Endothelial cell of umbilical vein (primary cell): Measurements from ENCODE around the gene TAF9. TPM values are rescaled to one million over a fixed set of nuclear protein-coding genes. Genes with fewer than 3 reads are reported as not detected.

Source experiments
- BruUV-seq: library from RNA; stranded (reverse); fragments of 400-500 nt; replicated peaks from 2 replicates; lab custom pipeline; 2021; lab: Mats Ljungman, UMichigan
- CTCF ChIA-PET: fragments of 300-600, 350-600 bp; sonication (Branson Sonifier 250); formaldehyde crosslinking; loops from one replicate; lab custom pipeline; 2021; ENCODE audit warnings: antibody characterized with exemption, inconsistent platforms; lab: Charles Lee
- POLR2A ChIA-PET: fragments of 300-600, 350-600 bp; sonication (Branson Sonifier 250); formaldehyde crosslinking; loops from one replicate; lab custom pipeline; 2021; ENCODE audit warnings: antibody characterized with exemption, inconsistent platforms; lab: Charles Lee
- DNase-seq: peaks from one replicate; pipeline ENCODE4 v3.0.0-alpha.2; 2011; ENCODE audit warnings: low read depth, low spot score
- FAIRE-seq: peaks from 2 replicates; lab custom pipeline; 2011; peaks lifted over from hg19 to GRCh38; lab: Jason Lieb, UNC
- H2AFZ ChIP-seq: 2 replicates; pipeline ENCODE4 v1.6.0; 2012; ENCODE audit warnings: low read depth, low read length, control low read depth, inconsistent platforms
- H3K27ac ChIP-seq: 2 replicates; pipeline ENCODE4 v1.5.1; 2011; ENCODE audit warnings: low read depth, mild to moderate bottlenecking, control low read depth, low read length, moderate library complexity; ENCODE audit not compliant: insufficient read depth
- H3K27me3 ChIP-seq, 2 experiments: 2 replicates each; pipeline versions ENCODE4 v1.6.0 to v1.6.1; 2011; ENCODE audit warnings: low read length in 2 of 2, mixed read lengths in 1 of 2; ENCODE audit not compliant: control insufficient read depth in 2 of 2, insufficient read depth in 2 of 2
- H3K36me3 ChIP-seq, 2 experiments: 2 replicates in 1 of 2; 3 replicates in 1 of 2; pipeline ENCODE4 v1.5.1; 2011; ENCODE audit warnings: low read length in 2 of 2, mild to moderate bottlenecking in 1 of 2, moderate library complexity in 1 of 2; ENCODE audit not compliant: control insufficient read depth in 2 of 2, insufficient read depth in 2 of 2; ENCODE audit errors: extremely low read depth in 1 of 2
- H3K4me1 ChIP-seq: 3 replicates; pipeline ENCODE4 v1.5.1; 2011; ENCODE audit warnings: mild to moderate bottlenecking, low read length; ENCODE audit not compliant: control insufficient read depth, insufficient read depth; ENCODE audit errors: extremely low read depth
- H3K4me2 ChIP-seq: 2 replicates; pipeline ENCODE4 v1.6.1; 2011; ENCODE audit warnings: low read length, control low read depth, mixed read lengths; ENCODE audit not compliant: insufficient read depth
- H3K4me3 ChIP-seq, 3 experiments: fragments of 200-600 bp in 1 of 3; sonication (generic), shearing (Covaris generic) in 1 of 3; replicated peaks in 1 of 3; 2 replicates each; pipeline ENCODE4 v1.5.1; 2011 to 2016; ENCODE audit warnings: control low read depth in 3 of 3, low read length in 3 of 3, mild to moderate bottlenecking in 2 of 3, inconsistent platforms in 1 of 3, low read depth in 1 of 3, moderate library complexity in 1 of 3; ENCODE audit not compliant: insufficient read depth in 1 of 3
- H3K79me2 ChIP-seq: 2 replicates; pipeline ENCODE4 v1.6.0; 2012; ENCODE audit warnings: low read length, inconsistent platforms; ENCODE audit not compliant: control insufficient read depth, insufficient read depth
- H3K9ac ChIP-seq: replicated peaks from 2 replicates; pipeline ENCODE3; 2011; ENCODE audit warnings: low read length, control low read depth; ENCODE audit not compliant: insufficient read depth; ENCODE audit errors: extremely low read depth
- H3K9me1 ChIP-seq: replicated peaks from 3 replicates; pipeline ENCODE4 v1.6.0; 2011; ENCODE audit warnings: mild to moderate bottlenecking, low read length; ENCODE audit not compliant: control insufficient read depth, insufficient read depth; ENCODE audit errors: extremely low read depth
- H3K9me3 ChIP-seq: replicated peaks from 2 replicates; pipeline ENCODE4 v1.5.1; 2012; ENCODE audit warnings: low read length, inconsistent platforms; ENCODE audit not compliant: control insufficient read depth, insufficient read depth
- H4K20me1 ChIP-seq: replicated peaks from 2 replicates; pipeline ENCODE3; 2011; ENCODE audit warnings: mild to moderate bottlenecking, low read length; ENCODE audit not compliant: control insufficient read depth, insufficient read depth; ENCODE audit errors: extremely low read depth
- EZH2 ChIP-seq: IDR thresholded peaks from 2 replicates; pipeline ENCODE4 v1.6.1; 2012; ENCODE audit warnings: borderline replicate concordance, low read depth, mild to moderate bottlenecking, moderate library complexity, low read length, inconsistent platforms; ENCODE audit not compliant: severe bottlenecking
- FOS ChIP-seq: IDR thresholded peaks from 2 replicates; pipeline ENCODE4 v1.6.1; 2011; ENCODE audit warnings: mild to moderate bottlenecking, low read length, moderate library complexity, borderline replicate concordance; ENCODE audit not compliant: insufficient read depth
- GATA2 ChIP-seq: IDR thresholded peaks from 2 replicates; pipeline ENCODE4 v1.7.0; 2011; ENCODE audit warnings: low read depth, mild to moderate bottlenecking, moderate library complexity, mixed read lengths, low read length; ENCODE audit not compliant: insufficient read length, insufficient read depth
- JUN ChIP-seq: IDR thresholded peaks from 2 replicates; pipeline ENCODE4 v1.6.1; 2011; ENCODE audit warnings: borderline replicate concordance, low read depth; ENCODE audit not compliant: insufficient read length, insufficient read depth
- MYC ChIP-seq: IDR thresholded peaks from one replicate; pipeline ENCODE4 v1.6.1; 2011; ENCODE audit warnings: mild to moderate bottlenecking, low read depth, low read length
- POLR2A ChIP-seq: IDR thresholded peaks from 2 replicates; pipeline ENCODE4 v1.6.1; 2012; ENCODE audit warnings: low read depth, mild to moderate bottlenecking, control low read depth, low read length
- POLR2AphosphoS5 ChIP-seq: IDR thresholded peaks from 2 replicates; pipeline ENCODE4 v1.6.1; 2012; ENCODE audit warnings: low read depth, mild to moderate bottlenecking, control low read depth, low read length, moderate library complexity; ENCODE audit not compliant: insufficient read depth
- dilution Hi-C: fragments of 300-500 bp; cut with MboI; formaldehyde crosslinking; loops from one replicate; pipeline ENCODE4 v1.15.0; 2019; ENCODE audit warnings: low sequenced_read_pairs; ENCODE audit not compliant: extremely low pct_ligation_motif_present
- intact Hi-C: fragments of 100-400 bp; cut with micrococcal nuclease; formaldehyde crosslinking; loops from one replicate; pipeline ENCODE4 v1.10.0; 2022
- polyA plus RNA-seq, 4 experiments: library from polyadenylated mRNA; depleted of rRNA in 3 of 4; stranded (reverse) in 3 of 4; unstranded in 1 of 4; fragments of >200 nt; gene quantifications; 2 replicates each; pipeline versions ENCODE4 v1.2.1 to v1.2.3, GENCODE V29; 2011 to 2012; ENCODE audit warnings: missing spikeins in 1 of 4
- total RNA-seq: library from RNA; stranded (reverse); gene quantifications from 2 replicates; pipeline ENCODE4 v1.2.3, GENCODE V29; 2021
- TF ChIP-seq, protein P1 (sequence below): IDR thresholded peaks from 2 replicates; pipeline ENCODE4 v1.6.1; 2011; ENCODE audit not compliant: insufficient read depth, insufficient read length
- TF ChIP-seq, protein P2 (sequence below), 2 donors: IDR thresholded peaks; 1 replicate in 1 of 2; 2 replicates in 1 of 2; pipeline ENCODE4 v1.5.1; 2011; ENCODE audit warnings: low read length in 2 of 2, mild to moderate bottlenecking in 2 of 2, moderate library complexity in 2 of 2, control low read depth in 1 of 2, inconsistent platforms in 1 of 2, low read depth in 1 of 2; ENCODE audit not compliant: insufficient read depth in 1 of 2; ENCODE audit errors: extremely low read depth in 1 of 2

The TAF9 gene
- total and polyA plus RNA-seq, 2 donors (not counting 3 experiments of a cell fraction or from before 2014, with no cell fraction given), result 67.8 to 84.8 TPM

DNA sequence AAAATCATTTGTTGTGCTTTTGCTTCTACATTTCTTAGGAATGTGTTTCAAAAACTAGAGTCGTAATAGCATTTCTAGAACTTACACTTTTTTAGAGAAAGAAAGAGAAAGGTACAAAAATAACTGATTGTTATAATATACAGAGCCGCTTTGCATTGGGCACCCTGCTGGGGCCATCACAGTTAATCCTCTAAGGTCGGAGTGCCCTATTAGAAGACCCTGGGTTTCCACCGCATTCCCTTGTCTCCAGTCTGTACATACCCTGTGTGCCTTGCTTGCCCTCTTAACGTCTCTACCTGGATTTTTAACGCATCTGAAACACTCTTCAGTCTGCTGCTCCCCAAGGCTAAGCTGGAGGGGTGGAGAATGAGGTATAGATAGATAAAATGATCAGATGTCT is 46.9 kb upstream of the TAF9 start:
- intact Hi-C loops, result loop anchor here (10.0 kb wide), 1 partner anchor 251 kb away; the partner anchor contains the start of gene CCNB1
- dilution Hi-C loops, result no loop called here
- TF ChIP-seq MYC (no peak), POLR2A (no peak), POLR2AphosphoS5 (no peak), FOS (no peak), EZH2 (no peak), JUN (no peak), GATA2 (no peak)
- TF ChIP-seq, protein P1, sequence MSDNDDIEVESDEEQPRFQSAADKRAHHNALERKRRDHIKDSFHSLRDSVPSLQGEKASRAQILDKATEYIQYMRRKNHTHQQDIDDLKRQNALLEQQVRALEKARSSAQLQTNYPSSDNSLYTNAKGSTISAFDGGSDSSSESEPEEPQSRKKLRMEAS, result no peak
- TF ChIP-seq, protein P2, sequence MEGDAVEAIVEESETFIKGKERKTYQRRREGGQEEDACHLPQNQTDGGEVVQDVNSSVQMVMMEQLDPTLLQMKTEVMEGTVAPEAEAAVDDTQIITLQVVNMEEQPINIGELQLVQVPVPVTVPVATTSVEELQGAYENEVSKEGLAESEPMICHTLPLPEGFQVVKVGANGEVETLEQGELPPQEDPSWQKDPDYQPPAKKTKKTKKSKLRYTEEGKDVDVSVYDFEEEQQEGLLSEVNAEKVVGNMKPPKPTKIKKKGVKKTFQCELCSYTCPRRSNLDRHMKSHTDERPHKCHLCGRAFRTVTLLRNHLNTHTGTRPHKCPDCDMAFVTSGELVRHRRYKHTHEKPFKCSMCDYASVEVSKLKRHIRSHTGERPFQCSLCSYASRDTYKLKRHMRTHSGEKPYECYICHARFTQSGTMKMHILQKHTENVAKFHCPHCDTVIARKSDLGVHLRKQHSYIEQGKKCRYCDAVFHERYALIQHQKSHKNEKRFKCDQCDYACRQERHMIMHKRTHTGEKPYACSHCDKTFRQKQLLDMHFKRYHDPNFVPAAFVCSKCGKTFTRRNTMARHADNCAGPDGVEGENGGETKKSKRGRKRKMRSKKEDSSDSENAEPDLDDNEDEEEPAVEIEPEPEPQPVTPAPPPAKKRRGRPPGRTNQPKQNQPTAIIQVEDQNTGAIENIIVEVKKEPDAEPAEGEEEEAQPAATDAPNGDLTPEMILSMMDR (IDR thresholded peaks at IDR 0.05; ENCODE audit: extremely low read depth in 1 of 2, insufficient read depth in 1 of 2, low read depth in 1 of 2, low read length in 2 of 2), result no peak
- Histone ChIP-seq H4K20me1 (no peaks in the 10 kb centered on the region), H3K4me3 (no peak overlapping the region), H3K4me1 (peaks cover 5% of the 10 kb centered on the region), H3K27ac (no peak overlapping the region), H3K4me2 (no peak overlapping the region), H2AFZ (no peak overlapping the region), H3K79me2 (no peaks in the 10 kb centered on the region), H3K9me1 (no peaks in the 10 kb centered on the region), H3K36me3 (peaks cover 3 to 5% of the 10 kb centered on the region in 2 experiments), H3K9ac (no peak overlapping the region), H3K9me3 (no peaks in the 10 kb centered on the region), H3K27me3 (no peaks in the 10 kb centered on the region)
- ChIA-PET POLR2A (no interaction called here), CTCF (no interaction called here)
- TSS peak; percentile 26 for BruUV-seq
- FAIRE-seq, result no peak
- no peak for DNase-seq
